Loucy (cell line): Measurements from ENCODE around the gene PRTFDC1.

Source experiments
- H2AFZ ChIP-seq: fragments of 200-600 bp; sonication (generic); 2 replicates; pipeline ENCODE4 v1.6.0; 2016; ENCODE audit warnings: antibody characterized with exemption, mild to moderate bottlenecking, low read length, moderate library complexity
- H3F3A ChIP-seq: fragments of 200-600 bp; 2 replicates; pipeline ENCODE4 v1.6.0; 2016; ENCODE audit warnings: antibody characterized with exemption, low read depth, mild to moderate bottlenecking
- H3K27me3 ChIP-seq: fragments of 200-600 bp; sonication (generic); 2 replicates; pipeline ENCODE4 v1.6.1; 2014; ENCODE audit warnings: low read length, mild to moderate bottlenecking; ENCODE audit not compliant: insufficient read depth, poor library complexity, severe bottlenecking
- H3K36me3 ChIP-seq: fragments of 200-600 bp; sonication (generic); 2 replicates; pipeline ENCODE4 v1.6.1; 2016; ENCODE audit warnings: low read length; ENCODE audit not compliant: insufficient read depth
- H3K4me1 ChIP-seq: fragments of 200-600 bp; sonication (generic); 2 replicates; pipeline ENCODE4 v1.5.1; 2014; ENCODE audit warnings: low read length, mild to moderate bottlenecking; ENCODE audit not compliant: insufficient read depth, poor library complexity, severe bottlenecking
- H3K4me2 ChIP-seq: fragments of 200-600 bp; sonication (generic); 2 replicates; pipeline ENCODE4 v1.6.0; 2014; ENCODE audit warnings: antibody characterized with exemption, low read length, low read depth, mild to moderate bottlenecking; ENCODE audit not compliant: poor library complexity, severe bottlenecking
- H3K4me3 ChIP-seq: fragments of 200-600 bp; sonication (generic); 2 replicates; pipeline ENCODE4 v1.5.1; 2014; ENCODE audit warnings: low read length, mild to moderate bottlenecking, mixed read lengths; ENCODE audit not compliant: poor library complexity, severe bottlenecking
- H3K79me2 ChIP-seq: fragments of 200-600 bp; sonication (generic); 2 replicates; pipeline ENCODE4 v1.6.1; 2014; ENCODE audit warnings: low read length; ENCODE audit not compliant: insufficient read depth
- H3K9ac ChIP-seq: fragments of 200-600 bp; sonication (generic); 2 replicates; pipeline ENCODE4 v1.6.0; 2014; ENCODE audit warnings: mild to moderate bottlenecking, low read depth, low read length, moderate library complexity; ENCODE audit not compliant: poor library complexity, severe bottlenecking
- H3K9me2 ChIP-seq: fragments of 200-600 bp; sonication (generic); replicated peaks from 2 replicates; pipeline ENCODE4 v1.6.1; 2016; ENCODE audit warnings: low read depth, low read length, mixed read lengths
- H3K9me3 ChIP-seq: fragments of 200-600 bp; sonication (generic); 2 replicates; pipeline ENCODE4 v1.6.1; 2014; ENCODE audit warnings: mild to moderate bottlenecking, antibody characterized with exemption, low read length, low read depth; ENCODE audit not compliant: insufficient read depth
- H4K20me1 ChIP-seq: fragments of 200-600 bp; sonication (generic); 2 replicates; pipeline ENCODE4 v1.6.0; 2014; ENCODE audit warnings: antibody characterized with exemption, low read length, mild to moderate bottlenecking; ENCODE audit not compliant: insufficient read depth, poor library complexity, severe bottlenecking
- CTCF ChIP-seq: fragments of 200-600 bp; sonication (generic); conservative IDR thresholded peaks from 2 replicates; pipeline ENCODE4 v1.5.1; 2014; ENCODE audit warnings: mild to moderate bottlenecking, antibody characterized with exemption, low read length
- EZH2phosphoT487 ChIP-seq: fragments of 200-600 bp; IDR thresholded peaks from 2 replicates; pipeline ENCODE4 v1.6.1; 2018; ENCODE audit warnings: antibody characterized with exemption, mild to moderate bottlenecking, moderate library complexity, borderline replicate concordance

Gene PRTFDC1

GRCh38 chr10:24931236-24931635 is 21.2 kb downstream of the PRTFDC1 start:
- Histone ChIP-seq H3K4me3 (no peak overlapping the region), H3K4me1 (peaks cover 5% of the 10 kb centered on the region), H3F3A (no peaks in the 10 kb centered on the region), H3K27me3 (peaks cover 59% of the 10 kb centered on the region), H3K79me2 (no peaks in the 10 kb centered on the region), H3K9me3 (no peaks in the 10 kb centered on the region), H3K9me2 (no peaks in the 10 kb centered on the region), H2AFZ (no peak overlapping the region), H3K36me3 (no peaks in the 10 kb centered on the region), H3K4me2 (no peak overlapping the region), H3K9ac (no peak overlapping the region), H4K20me1 (no peaks in the 10 kb centered on the region)
- TF ChIP-seq CTCF (no peak), EZH2phosphoT487 (no peak)

GRCh38 chr10:24930427-24930826 is 22.0 kb downstream of the PRTFDC1 start:
- H3K4me2 ChIP-seq, result no peak overlapping the region
- no peaks in the 10 kb centered on the region for H4K20me1 ChIP-seq
- no peaks in the 10 kb centered on the region for H3F3A ChIP-seq
- H2AFZ ChIP-seq, result no peak overlapping the region
- H3K9me3 ChIP-seq, result no peaks in the 10 kb centered on the region
- H3K4me3 ChIP-seq, result no peak overlapping the region
- peaks cover 62% of the 10 kb centered on the region for H3K27me3 ChIP-seq
- H3K9ac ChIP-seq, result no peak overlapping the region
- H3K79me2 ChIP-seq, result no peaks in the 10 kb centered on the region
- peaks cover 5% of the 10 kb centered on the region for H3K4me1 ChIP-seq
- no peaks in the 10 kb centered on the region for H3K9me2 ChIP-seq
- H3K36me3 ChIP-seq, result no peaks in the 10 kb centered on the region
- TF ChIP-seq CTCF, result no peak
- no peak for TF ChIP-seq EZH2phosphoT487

- H3F3A ChIP-seq, result no peaks in the 10 kb centered on the region
- peaks cover 57% of the 10 kb centered on the region for H3K27me3 ChIP-seq
- no peaks in the 10 kb centered on the region for H3K36me3 ChIP-seq
- H3K9ac ChIP-seq, result no peak overlapping the region
- TF ChIP-seq EZH2phosphoT487 (no peak), CTCF (no peak)
- no peak overlapping the region for H3K4me2 ChIP-seq
- no peaks in the 10 kb centered on the region for H3K79me2 ChIP-seq
- H3K4me1 ChIP-seq, result peaks cover 5% of the 10 kb centered on the region
- H3K9me3 ChIP-seq, result no peaks in the 10 kb centered on the region
- H4K20me1 ChIP-seq, result no peaks in the 10 kb centered on the region
- no peak overlapping the region for H2AFZ ChIP-seq
- H3K9me2 ChIP-seq, result no peaks in the 10 kb centered on the region
- no peak overlapping the region for H3K4me3 ChIP-seq
Measured at GRCh38 chr10:24929904-24930303, 22.5 kb downstream of the PRTFDC1 start.
